Measurements from ENCODE around the gene TGM1.

The TGM1 gene

DNA sequence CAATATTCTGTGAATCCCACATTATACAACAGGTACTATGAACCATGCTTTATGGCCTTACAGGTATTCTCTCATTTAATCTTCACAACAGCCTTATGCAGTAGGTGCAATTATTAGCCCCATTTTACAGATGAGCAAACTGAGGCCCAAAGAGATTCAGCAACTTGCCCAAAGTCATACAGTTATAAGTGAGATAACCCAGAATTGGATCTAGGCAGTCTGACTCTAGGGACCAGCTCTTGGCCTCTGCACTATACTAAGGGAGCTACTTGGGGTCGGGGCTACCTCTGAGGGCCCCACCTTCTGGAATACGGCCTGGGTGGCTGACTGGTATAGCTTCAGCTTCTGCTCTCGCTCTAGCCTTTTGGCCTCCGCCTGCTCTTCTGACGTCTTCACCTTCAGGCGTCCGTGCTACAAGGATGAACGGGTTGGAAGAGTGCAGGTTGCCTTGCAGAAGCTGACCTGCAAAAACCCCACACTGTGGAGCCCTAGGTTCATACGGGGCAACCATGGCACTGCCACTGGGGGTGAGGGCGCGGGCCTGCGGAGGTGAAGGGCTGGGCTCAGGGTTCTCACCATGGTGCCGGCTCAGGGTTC lies 7.7 kb upstream of the TGM1 start:
- DNase-seq, result no peak

- no peak for DNase-seq
These were observed 7.0 kb upstream of the TGM1 start for GRCh38 chr14:24269910-24270536.

DNA sequence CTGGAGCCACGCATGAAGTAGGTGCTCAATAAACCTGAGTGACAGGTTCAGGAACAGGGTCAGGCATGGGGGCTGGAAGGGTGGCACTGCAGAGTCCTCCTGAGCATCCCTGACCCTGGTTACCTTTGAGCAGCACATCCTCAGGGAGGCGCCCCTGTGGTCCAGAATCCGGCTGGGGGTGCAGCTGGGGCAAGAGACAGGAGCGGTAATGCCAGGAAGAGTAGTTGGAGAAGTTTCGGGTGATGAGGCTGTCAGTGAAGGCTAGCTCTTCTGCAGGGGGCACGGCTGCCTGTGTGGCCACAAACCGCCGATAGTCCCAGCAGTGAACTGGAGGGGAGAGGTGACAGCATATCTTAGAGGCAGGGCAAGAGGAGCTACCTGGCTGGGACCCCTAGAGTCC lies 6.4 kb upstream of the TGM1 start:
- DNase-seq, result no peak

DNA sequence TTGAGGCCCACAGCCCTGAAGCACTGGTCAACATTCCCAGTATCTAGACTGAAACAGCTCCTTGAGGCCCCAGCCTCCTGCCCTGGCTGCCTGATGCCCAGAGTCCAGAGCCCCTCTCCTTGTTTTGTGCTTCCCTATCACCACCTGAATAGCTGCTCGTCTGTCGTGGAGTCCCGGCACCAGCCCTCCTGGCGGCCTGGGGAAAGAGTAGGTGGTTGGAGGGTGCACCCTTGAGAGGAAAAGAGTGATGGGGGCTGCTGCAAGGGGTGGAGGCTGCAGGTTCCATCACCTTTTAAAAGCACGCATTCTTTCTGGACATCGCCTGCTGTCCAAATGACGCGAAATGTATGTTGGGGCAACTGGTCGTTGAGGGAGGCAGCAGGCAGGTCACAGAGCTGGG lies 5.2 kb upstream of the TGM1 start:
- no peak for DNase-seq

DNA sequence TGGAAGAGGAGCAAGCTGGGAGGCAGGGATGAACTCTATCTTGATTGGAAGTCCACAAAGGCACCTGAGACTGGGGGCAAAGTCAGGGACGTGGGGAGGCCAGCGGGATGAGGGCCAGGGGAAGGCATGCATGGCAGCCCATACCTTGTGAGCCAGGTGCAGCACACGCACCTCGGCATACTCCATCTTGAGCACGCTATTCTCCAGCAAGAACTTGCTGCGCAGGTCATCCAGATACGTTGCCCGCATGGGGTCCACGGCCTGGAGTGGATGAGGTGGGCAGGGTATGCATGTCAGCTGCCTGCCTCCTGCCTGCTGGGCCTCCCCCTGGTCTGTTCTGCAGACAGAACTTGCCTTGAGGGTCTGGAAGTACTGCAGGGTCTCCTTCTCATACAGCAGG lies 4.5 kb upstream of the TGM1 start:
- DNase-seq, result no peak

- DNase-seq, result no peak
These were observed 3.6 kb upstream of the TGM1 start for GRCh38 chr14:24266344-24267244.

DNA sequence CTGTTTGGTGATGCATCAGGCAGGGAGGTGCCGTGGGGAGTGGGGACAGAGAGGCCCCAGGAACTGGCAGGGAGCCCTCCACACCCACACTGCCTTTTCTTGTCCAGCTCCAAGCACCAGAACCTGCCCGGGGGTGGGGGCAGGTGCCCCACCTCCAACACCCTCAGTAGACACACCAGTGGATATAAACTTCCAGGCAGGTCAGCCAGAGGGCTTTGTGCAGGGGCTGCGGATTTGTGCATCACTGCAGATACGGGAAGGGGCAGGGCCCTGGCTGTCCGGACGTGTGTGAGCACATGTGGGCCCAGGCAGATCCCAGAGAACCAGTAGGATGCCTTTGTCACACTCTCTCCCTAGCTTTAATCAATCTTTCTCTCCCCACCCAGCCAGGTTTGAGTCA lies 1.3 kb upstream of the TGM1 start:
- DNase-seq, result no peak

DNA sequence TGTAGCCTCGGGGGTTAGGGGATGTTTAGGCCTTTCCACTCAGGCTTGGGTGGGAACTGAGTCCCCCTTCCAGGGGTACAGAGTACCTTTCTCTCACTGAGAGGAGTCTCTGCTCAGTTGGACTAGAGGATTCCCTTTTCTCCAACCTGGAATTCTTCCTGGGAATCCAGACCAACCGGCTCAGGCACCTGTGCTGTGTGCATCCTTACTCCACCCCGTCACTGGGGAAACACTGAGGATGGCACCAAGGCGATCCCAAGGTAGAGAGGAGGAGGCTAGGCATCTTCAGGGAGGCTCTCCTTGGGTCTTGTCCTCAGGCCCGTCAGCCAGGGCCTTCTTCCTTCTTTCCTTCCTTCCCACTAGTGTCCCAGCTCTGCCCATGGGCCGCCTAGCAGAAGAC lies 871 bp upstream of the TGM1 start:
- peak; percentile 76 for DNase-seq

- no peak for DNase-seq
These were observed 1.0 kb downstream of the TGM1 start for GRCh38 chr14:24261969-24262327.

- DNase-seq, result no peak
These were observed 1.6 kb downstream of the TGM1 start for GRCh38 chr14:24261256-24261968.

DNA sequence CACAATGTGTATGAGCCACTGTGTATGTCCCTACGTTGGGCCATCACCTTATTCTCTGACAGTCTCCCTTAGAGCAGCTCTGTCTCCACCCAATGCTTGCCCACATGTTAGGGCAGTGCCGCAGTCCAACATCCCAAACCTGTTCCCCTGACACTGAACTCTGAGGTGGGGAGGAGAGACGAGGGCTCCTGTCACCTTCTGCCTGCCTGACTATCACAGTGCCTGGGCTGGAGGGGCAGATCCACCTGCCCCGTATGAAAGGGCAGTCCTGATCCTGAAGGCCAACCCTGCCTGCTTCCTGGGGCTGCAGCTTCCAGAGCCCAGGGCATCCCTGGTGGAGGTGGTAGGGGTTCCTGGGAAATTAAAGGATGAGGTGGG lies 2.2 kb downstream of the TGM1 start:
- no peak for DNase-seq

GRCh38 chr14:24260026-24260779 lies 2.8 kb downstream of the TGM1 start:
- no peak for DNase-seq

- no peak for DNase-seq
These were observed 3.5 kb downstream of the TGM1 start for GRCh38 chr14:24259282-24260025.

GRCh38 chr14:24258548-24259265 lies 4.3 kb downstream of the TGM1 start:
- no peak for DNase-seq

DNA sequence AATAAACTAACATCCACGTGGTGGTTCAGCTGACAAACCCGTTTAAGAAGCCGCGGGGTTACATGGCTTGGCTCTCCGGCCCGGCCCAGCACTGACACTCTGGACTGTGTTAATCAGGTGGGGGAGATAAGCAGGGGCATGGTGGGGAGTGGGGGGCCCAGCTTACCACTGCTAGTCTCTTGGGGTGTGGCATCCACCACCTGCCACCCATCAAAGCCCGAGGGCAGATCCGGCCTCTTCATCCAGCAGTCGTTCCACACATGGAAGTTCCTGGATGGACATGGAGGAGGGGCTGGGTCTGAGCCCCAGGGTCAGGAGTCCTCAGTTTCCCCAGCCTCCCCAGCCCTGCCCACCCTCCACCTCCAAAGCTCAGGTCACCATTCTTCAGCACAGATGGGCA lies 4.9 kb downstream of the TGM1 start:
- DNase-seq, result no peak

GRCh38 chr14:24256960-24257359 lies 6.0 kb downstream of the TGM1 start:
- no peak for DNase-seq

GRCh38 chr14:24255931-24256711 lies 6.9 kb downstream of the TGM1 start:
- DNase-seq, result no peak

GRCh38 chr14:24255438-24255837 lies 7.5 kb downstream of the TGM1 start:
- DNase-seq, result no peak

DNA sequence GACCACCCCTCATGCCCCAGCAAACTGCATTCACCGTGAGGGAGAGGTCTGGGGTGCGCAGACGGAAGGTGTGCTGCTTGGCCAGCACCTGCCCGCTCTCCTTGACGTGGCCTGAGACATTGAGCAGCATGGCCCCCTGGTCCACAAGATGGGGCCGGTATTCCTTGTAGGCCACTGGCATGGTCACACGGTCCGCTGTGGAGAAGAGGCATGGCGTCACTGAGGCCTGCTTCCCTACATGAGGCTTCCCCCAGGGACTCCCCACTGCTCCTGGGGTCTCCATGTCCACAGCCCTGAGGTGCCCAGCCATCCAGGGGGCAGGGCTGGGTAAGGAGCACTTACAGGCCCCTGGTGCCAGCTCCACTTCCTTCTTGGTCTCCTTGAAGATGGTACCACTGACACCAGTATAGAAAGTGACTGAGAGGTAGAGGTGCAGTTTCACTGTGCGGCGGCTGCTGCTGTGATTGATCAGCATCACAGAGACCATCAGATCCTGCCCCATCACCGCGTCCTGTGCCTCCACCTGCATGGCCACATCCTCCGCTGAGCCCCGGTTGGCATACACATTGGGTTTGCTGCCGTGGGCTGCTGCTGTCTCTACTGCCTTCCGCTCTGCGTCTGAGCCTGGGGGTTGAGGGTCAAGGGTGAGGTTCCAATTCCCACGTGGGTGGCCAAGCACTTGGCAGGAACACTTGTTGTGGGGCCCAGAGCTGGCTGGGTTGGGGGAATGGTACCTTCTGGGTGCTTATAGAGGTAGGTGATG lies 8.2 kb downstream of the TGM1 start:
- DNase-seq, result no peak

DNA sequence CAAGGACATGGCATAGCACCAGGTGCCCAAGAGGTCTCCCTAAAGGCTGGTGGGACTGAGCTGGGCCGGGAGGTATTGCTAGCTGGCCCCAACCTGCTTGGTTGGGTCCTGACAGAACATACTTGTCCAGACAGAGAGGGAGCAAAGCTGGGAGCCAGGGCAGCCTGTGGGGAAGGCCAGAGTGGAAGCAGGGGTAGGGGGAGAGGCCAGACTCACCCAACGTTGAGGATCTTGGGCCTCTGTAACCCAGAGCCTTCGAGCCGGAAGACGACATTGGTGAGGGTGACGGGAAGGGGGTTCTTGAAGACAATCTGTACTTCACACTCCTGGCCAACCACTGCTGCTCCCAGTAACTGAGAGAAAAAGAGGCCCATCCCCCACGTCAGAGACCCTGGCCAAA lies 9.0 kb downstream of the TGM1 start:
- peak; percentile 26 for DNase-seq

Measured in islet precursor cell (in vitro differentiated cells).